Naive thymus-derived CD4-positive, alpha-beta T cell (primary cell): ENCODE measurements around the gene TLE2. TPM values are rescaled to one million over a fixed set of nuclear protein-coding genes. Genes with fewer than 3 reads are reported as not detected.
A peak's percentile ranks its signal among the peaks of the same experiment; 100 is the strongest.

Experiments used
- ATAC-seq: fragments of 150-1000 bp; cut with Tn5 transposase; 2 replicates; pipeline ENCODE4 v1.10.0; 2021; ENCODE audit warnings: mild to moderate bottlenecking, moderate library complexity
- CTCF ChIA-PET: fragments of 350-600 bp; sonication (Branson Sonifier 250); formaldehyde crosslinking; loops from one replicate; lab custom pipeline; 2021; ENCODE audit warnings: antibody characterized with exemption; lab: Charles Lee
- POLR2A ChIA-PET: fragments of 350-600 bp; sonication (Branson Sonifier 250); formaldehyde crosslinking; loops from one replicate; lab custom pipeline; 2021; ENCODE audit warnings: antibody characterized with exemption, inconsistent platforms; lab: Charles Lee
- DNase-seq, 9 donors: peaks; one replicate each; pipeline versions ENCODE4 v3.0.0 to v3.0.0-alpha.2; 2020 to 2022; ENCODE audit warnings: mixed read lengths in 1 of 9
- H3K27ac ChIP-seq: one replicate; pipeline ENCODE4 v1.7.0; 2013; ENCODE audit warnings: mild to moderate bottlenecking, low read depth, low read length, moderate library complexity
- H3K27me3 ChIP-seq, 2 donors: one replicate each; pipeline ENCODE4 v1.7.0; 2013; ENCODE audit warnings: low read length in 2 of 2, mild to moderate bottlenecking in 2 of 2, moderate library complexity in 2 of 2; ENCODE audit not compliant: control insufficient read depth in 2 of 2, insufficient read depth in 2 of 2
- H3K36me3 ChIP-seq, 3 experiments: 1 replicate in 2 of 3; 2 replicates in 1 of 3; pipeline ENCODE4 v1.7.0; 2013; ENCODE audit warnings: low read length in 3 of 3, mild to moderate bottlenecking in 3 of 3, moderate library complexity in 1 of 3; ENCODE audit not compliant: insufficient read depth in 3 of 3, control insufficient read depth in 2 of 3
- H3K4me1 ChIP-seq, 2 donors: one replicate each; pipeline ENCODE4 v1.7.0; 2013; ENCODE audit warnings: low read length in 2 of 2, mild to moderate bottlenecking in 2 of 2, moderate library complexity in 1 of 2; ENCODE audit not compliant: control insufficient read depth in 2 of 2, insufficient read depth in 2 of 2
- H3K4me3 ChIP-seq: 2 replicates; pipeline ENCODE4 v1.7.0; 2013; ENCODE audit warnings: mild to moderate bottlenecking, low read length
- H3K9me3 ChIP-seq, 3 experiments: 1 replicate in 2 of 3; 2 replicates in 1 of 3; pipeline ENCODE4 v1.7.0; 2013; ENCODE audit warnings: low read length in 3 of 3; ENCODE audit not compliant: control insufficient read depth in 2 of 3
- H3K27ac Mint-ChIP-seq, 9 donors: one replicate each; pipeline ENCODE4 v1.8.0; 2020 to 2022; ENCODE audit warnings: mixed read lengths in 9 of 9, mild to moderate bottlenecking in 8 of 9, moderate library complexity in 5 of 9, inconsistent platforms in 2 of 9
- H3K27me3 Mint-ChIP-seq, 5 donors: one replicate each; pipeline ENCODE4 v1.8.0; 2021 to 2022; ENCODE audit warnings: mixed read lengths in 5 of 5, mild to moderate bottlenecking in 1 of 5
- H3K36me3 Mint-ChIP-seq, 5 donors: one replicate each; pipeline ENCODE4 v1.8.0; 2020 to 2022; ENCODE audit warnings: mixed read lengths in 5 of 5, mild to moderate bottlenecking in 3 of 5, inconsistent platforms in 1 of 5
- H3K4me1 Mint-ChIP-seq, 7 donors: one replicate each; pipeline ENCODE4 v1.8.0; 2020 to 2022; ENCODE audit warnings: mixed read lengths in 7 of 7, mild to moderate bottlenecking in 3 of 7, inconsistent platforms in 1 of 7
- H3K4me3 Mint-ChIP-seq, 10 donors: one replicate each; pipeline ENCODE4 v1.8.0; 2020 to 2022; ENCODE audit warnings: mild to moderate bottlenecking in 10 of 10, mixed read lengths in 10 of 10, moderate library complexity in 6 of 10, inconsistent platforms in 2 of 10
- H3K9me3 Mint-ChIP-seq, 11 donors: one replicate each; pipeline ENCODE4 v1.8.0; 2020 to 2022; ENCODE audit warnings: mixed read lengths in 11 of 11, mild to moderate bottlenecking in 4 of 11, inconsistent platforms in 1 of 11, moderate library complexity in 1 of 11
- intact Hi-C, 2 donors: fragments of 100-400 bp; cut with micrococcal nuclease; formaldehyde crosslinking; loops; one replicate each; pipeline ENCODE4 v1.15.1; 2023
- polyA plus RNA-seq, 2 donors: library from polyadenylated mRNA; unstranded; fragments of 300-500 nt; fragmentation: Illumina TruSeq; gene quantifications; one replicate each; pipeline ENCODE4 v1.2.3, GENCODE V29; 2021
- total RNA-seq, 6 experiments: library from RNA in 5 of 6; stranded (reverse) in 5 of 6; gene quantifications; 1 replicate in 5 of 6; 2 replicates in 1 of 6; pipeline ENCODE4 v1.2.3 and lab custom pipeline; 2021 to 2026

Gene TLE2
- total RNA-seq (10 to 100 TPM in 4 of 5 experiments, 1 to 10 TPM in 1; 1.1 to 33.6 (median 19.9) TPM), polyA plus RNA-seq (10 to 100 TPM; 10.8 to 13.1 TPM), total RNA-seq (lab: John Stamatoyannopoulos, UW) (42.7 reads per million, percentile 68 among the genes with 10 or more reads in this experiment)

DNA sequence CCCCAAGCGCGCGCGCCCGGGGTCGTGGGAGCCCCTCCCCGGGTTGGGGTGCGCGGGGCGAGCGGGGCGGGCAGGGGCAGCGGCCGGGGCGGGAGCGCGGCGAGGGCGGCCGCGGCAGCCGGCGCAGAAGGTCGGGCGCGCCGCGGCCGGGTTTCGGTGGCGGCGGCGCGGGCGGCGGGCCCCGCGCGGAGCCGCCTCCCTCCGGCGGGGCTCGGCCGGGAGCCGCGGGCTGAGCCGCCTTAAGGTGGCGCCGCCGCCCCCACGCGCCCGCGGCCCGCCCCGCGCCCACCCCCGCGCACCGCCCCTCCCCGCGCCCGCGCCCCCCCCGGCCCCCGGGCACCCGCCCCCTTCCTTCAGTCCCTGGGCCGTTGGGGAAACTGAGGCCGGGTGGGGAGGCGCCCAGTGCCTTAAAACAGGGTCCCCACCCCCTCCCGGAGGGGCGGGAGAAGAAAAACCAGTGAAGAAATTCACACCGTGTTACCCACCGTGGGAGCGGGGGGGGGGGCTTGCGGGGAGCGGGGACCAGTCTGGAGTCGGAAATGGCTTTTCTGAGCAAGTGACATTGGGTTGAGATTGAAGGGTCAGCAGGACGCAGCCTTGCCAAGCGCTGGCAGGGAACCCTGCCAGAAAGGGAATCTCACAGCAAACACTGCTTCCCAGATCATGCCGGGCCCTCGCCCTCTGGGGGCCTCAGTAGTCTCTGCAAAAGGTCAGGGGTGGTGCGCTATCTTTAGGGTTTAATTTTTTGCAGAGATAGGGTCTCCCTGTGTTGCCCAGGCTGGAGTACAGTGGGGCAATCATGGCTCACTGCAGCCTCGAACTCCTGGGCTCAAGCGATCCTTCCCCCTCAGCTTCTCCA is at the start of gene TLE2:
Gene TLE2, minus strand, starts transcription at position 216 of the 859 bp plus-strand sequence. CDS start 376 bp downstream, outside the sequence.
- Mint-ChIP-seq H3K4me3 (peak within 1 kb of the TSS; percentile 60 to 93 (median 80)), H3K36me3 (no peaks in the 10 kb centered on the region), H3K9me3 (peaks cover 0 to 1% (median 0%) of the 10 kb centered on the region in 11 donors), H3K4me1 (peaks cover 6 to 59% (median 46%) of the 10 kb centered on the region in 7 donors), H3K27ac (peak within 1 kb of the TSS in 8 of 9 donors; percentile 31 to 88 (median 74)), H3K27me3 (peaks cover 0 to 81% (median 0%) of the 10 kb centered on the region in 5 donors)
- Histone ChIP-seq H3K4me3 (peak within 1 kb of the TSS; percentile 52), H3K36me3 (no peaks in the 10 kb centered on the region), H3K9me3 (no peaks in the 10 kb centered on the region), H3K27ac (peak within 1 kb of the TSS; percentile 64), H3K4me1 (peaks cover 12 to 26% of the 10 kb centered on the region in 2 donors), H3K27me3 (no peaks in the 10 kb centered on the region)
- ATAC-seq: peak; percentile 72
- ChIA-PET POLR2A (interaction anchor here (0.6 to 2.4 kb wide), 5 partner anchors 9 to 65 kb away, joined by 3 to 8 read pairs (median 6); no protein-coding TSS in a partner anchor), CTCF (no interaction called here)
- peak in 1 of 9 donors; percentile 33 for DNase-seq
- intact Hi-C loops: no loop called here

DNA sequence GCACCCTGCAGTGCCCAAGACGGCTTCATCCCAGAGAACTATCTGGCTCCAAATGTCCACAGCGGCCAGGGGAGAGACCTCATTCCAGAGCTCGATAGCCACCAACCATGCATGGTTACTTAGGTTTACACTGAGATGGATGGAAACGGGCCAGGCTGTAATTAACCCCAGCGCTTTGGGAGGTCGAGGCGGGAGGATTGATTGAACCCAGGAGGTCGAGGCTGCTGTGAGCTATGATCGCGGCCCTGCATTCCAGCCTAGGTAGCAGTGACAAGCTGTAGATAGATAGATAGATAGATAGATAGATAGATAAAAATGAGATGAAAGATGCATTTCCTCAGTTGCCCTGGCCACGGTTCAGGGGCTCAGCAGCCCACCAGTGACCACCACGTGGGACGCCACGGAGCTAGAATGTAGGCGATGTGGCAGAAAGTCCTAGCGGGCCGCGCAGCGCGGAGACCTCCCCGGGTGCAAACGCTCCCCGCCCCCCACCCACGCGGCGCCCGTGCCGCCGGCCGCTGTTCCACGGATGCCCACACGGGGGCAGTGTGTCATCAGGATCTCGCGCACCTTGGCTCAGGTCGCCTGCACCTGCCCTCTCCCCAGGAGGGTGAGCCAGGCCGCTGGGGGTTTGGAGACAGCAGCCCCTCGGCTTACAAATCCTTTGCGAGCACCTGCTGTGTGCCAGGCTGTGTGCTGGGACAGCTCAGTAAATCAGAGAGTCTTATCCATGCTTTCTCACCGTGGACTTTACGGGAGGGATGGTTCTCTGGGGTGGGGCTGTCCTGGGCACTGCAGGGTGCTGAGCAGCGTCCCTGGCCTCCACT is 46.7 kb upstream of the TLE2 start:
- H3K4me1 ChIP-seq: peaks cover 0 to 9% of the 10 kb centered on the region in 2 donors
- intact Hi-C loops: loop anchor here (1.0 to 10.0 kb wide), 7 partner anchors 14 to 114 kb away; partner anchors contain the start of gene TLE5 (in 1 of the 2)
- Mint-ChIP-seq H3K4me3 (peak overlapping the region in 4 of 10 donors; percentile 44 to 68 (median 50)), H3K4me1 (peaks cover 0 to 10% (median 4%) of the 10 kb centered on the region in 7 donors), H3K36me3 (no peaks in the 10 kb centered on the region), H3K9me3 (no peaks in the 10 kb centered on the region), H3K27me3 (peaks cover 0 to 6% (median 0%) of the 10 kb centered on the region in 5 donors), H3K27ac (no peak overlapping the region)
- ATAC-seq: peak; percentile 99
- POLR2A ChIA-PET: interaction anchor here (0.7 to 1.9 kb wide), 4 partner anchors 9 to 28 kb away, joined by 3 to 7 read pairs (median 6); no protein-coding TSS in a partner anchor
- H3K27ac ChIP-seq: no peak overlapping the region
- peak; percentile 63 to 85 (median 71) for DNase-seq
- no peaks in the 10 kb centered on the region for H3K9me3 ChIP-seq
- CTCF ChIA-PET: interaction anchor here (0.5 to 8.5 kb wide), 17 partner anchors 10 to 1661 kb away, joined by 3 to 110 read pairs (median 4); no protein-coding TSS in a partner anchor
- H3K27me3 ChIP-seq: no peaks in the 10 kb centered on the region
- no peak overlapping the region for H3K4me3 ChIP-seq
- H3K36me3 ChIP-seq: no peaks in the 10 kb centered on the region

DNA sequence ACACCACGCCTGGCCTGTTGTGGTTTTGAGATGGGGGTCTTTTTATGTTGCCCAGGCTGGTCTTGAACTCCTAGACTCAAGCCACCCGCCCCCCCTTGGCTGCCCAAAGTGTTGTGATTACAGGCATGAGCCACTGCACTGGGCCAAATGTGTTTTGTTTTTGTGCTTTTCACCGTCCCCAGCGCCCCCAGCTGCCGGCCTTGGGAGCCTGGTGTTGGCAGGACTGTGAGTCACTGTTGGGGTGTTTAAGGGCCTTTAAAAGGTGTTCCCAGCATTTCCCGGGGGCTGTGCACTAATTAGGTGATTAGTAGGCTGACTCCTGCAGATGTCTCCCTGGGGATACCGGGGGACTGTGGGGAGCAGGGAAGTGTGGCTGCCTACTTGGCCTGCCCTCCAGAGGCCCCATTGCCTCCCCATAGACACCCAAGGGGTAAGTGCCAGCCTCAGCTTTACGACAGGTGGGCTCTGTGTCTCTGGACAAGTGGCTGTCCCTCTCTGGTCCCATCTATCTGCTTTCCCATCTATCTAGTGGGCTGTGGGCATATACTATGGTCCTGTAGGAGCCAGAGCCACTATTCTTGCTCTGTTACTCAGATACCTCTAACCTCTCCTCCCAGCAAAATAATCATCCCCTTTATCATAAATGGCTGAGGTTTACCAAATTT is 45.0 kb upstream of the TLE2 start:
- H3K36me3 ChIP-seq: no peaks in the 10 kb centered on the region
- peaks cover 0 to 9% of the 10 kb centered on the region in 2 donors for H3K4me1 ChIP-seq
- ATAC-seq (no peak), DNase-seq (no peak)
- H3K27me3 Mint-ChIP-seq: peaks cover 0 to 3% (median 0%) of the 10 kb centered on the region in 5 donors
- no peaks in the 10 kb centered on the region for H3K27me3 ChIP-seq
- no peak overlapping the region for H3K27ac ChIP-seq
- H3K36me3 Mint-ChIP-seq: no peaks in the 10 kb centered on the region
- peak overlapping the region in 1 of 9 donors; percentile 55 for H3K27ac Mint-ChIP-seq
- H3K4me3 ChIP-seq: no peak overlapping the region
- POLR2A ChIA-PET: interaction anchor here (0.6 to 1.2 kb wide), 4 partner anchors 64 to 233 kb away, joined by 3 to 4 read pairs (median 3); partner anchors contain the start of gene ZNF555
- no peaks in the 10 kb centered on the region for H3K9me3 ChIP-seq
- peaks cover 0 to 11% (median 8%) of the 10 kb centered on the region in 7 donors for H3K4me1 Mint-ChIP-seq
- CTCF ChIA-PET: interaction anchor here (0.7 to 8.5 kb wide), 5 partner anchors 29 to 123 kb away, joined by 4 to 110 read pairs (median 10); no protein-coding TSS in a partner anchor
- H3K4me3 Mint-ChIP-seq: no peak overlapping the region
- intact Hi-C loops: loop anchor here in 1 of 2 donors (10.0 kb wide), 1 partner anchor 91 kb away; no protein-coding TSS in a partner anchor
- H3K9me3 Mint-ChIP-seq: no peaks in the 10 kb centered on the region

DNA sequence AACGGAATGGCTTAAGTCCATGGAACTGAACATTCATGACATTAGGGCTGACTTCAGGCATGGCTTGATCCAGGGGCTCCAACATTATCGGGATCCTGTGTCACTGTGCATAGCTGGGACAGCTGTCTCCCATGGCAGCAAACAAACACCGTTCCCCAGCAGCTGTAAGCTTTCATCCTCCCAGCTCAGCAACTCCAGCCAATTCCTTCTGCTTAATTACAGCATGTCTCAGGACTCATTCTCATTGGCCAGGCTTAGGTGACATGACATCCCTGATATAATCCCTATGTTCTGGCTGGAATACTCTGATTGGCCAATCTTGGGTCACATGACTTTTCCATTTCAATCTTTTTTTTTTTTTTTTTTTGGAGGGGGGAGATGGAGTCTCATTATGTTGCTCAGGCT is 44.1 kb upstream of the TLE2 start:
- Mint-ChIP-seq H3K4me3 (peak overlapping the region in 1 of 10 donors; percentile 10), H3K36me3 (no peaks in the 10 kb centered on the region), H3K4me1 (peaks cover 0 to 11% (median 8%) of the 10 kb centered on the region in 7 donors), H3K27me3 (peaks cover 0 to 3% (median 0%) of the 10 kb centered on the region in 5 donors), H3K9me3 (no peaks in the 10 kb centered on the region), H3K27ac (no peak overlapping the region)
- H3K4me1 ChIP-seq: peaks cover 0 to 9% of the 10 kb centered on the region in 2 donors
- intact Hi-C loops: loop anchor here in 1 of 2 donors (10.0 kb wide), 1 partner anchor 92 kb away; no protein-coding TSS in a partner anchor
- DNase-seq (no peak), ATAC-seq (no peak)
- POLR2A ChIA-PET: interaction anchor here (0.6 to 1.4 kb wide), 10 partner anchors 9 to 1127 kb away, joined by 3 to 5 read pairs (median 3); partner anchors contain the start of genes TLE5 and ZNF555
- CTCF ChIA-PET: interaction anchor here (0.6 to 1.8 kb wide), 5 partner anchors 31 to 110 kb away, joined by 3 to 10 read pairs (median 4); no protein-coding TSS in a partner anchor
- H3K36me3 ChIP-seq: no peaks in the 10 kb centered on the region
- no peaks in the 10 kb centered on the region for H3K9me3 ChIP-seq
- H3K27ac ChIP-seq: no peak overlapping the region
- H3K27me3 ChIP-seq: no peaks in the 10 kb centered on the region
- no peak overlapping the region for H3K4me3 ChIP-seq

DNA sequence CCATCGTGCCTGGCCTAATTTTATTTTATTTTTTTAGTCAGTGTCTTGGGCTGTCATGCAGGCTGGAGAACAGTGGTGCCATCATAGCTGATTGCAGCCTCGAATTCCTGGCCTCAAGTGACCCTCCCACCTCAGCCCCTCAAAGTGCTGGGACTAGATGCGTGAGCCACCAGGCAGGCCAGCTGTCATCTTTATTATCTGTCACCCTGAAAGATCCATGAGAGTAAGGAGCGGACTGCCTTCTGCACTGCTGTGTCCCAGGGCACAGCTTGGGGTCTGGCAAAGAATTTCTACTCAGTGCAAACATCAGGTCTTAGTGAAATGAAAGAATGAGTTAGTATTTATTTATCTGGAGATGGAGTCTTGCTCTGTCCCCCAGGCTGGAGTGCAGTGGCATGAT is 42.7 kb upstream of the TLE2 start:
- Mint-ChIP-seq H3K9me3 (no peaks in the 10 kb centered on the region), H3K36me3 (no peaks in the 10 kb centered on the region), H3K4me1 (peaks cover 0 to 11% (median 8%) of the 10 kb centered on the region in 7 donors), H3K4me3 (no peak overlapping the region), H3K27me3 (peaks cover 0 to 4% (median 0%) of the 10 kb centered on the region in 5 donors), H3K27ac (peak overlapping the region in 1 of 9 donors; percentile 32)
- ChIA-PET POLR2A (interaction anchor here (0.5 to 1.4 kb wide), 3 partner anchors 10 to 20 kb away, joined by 3 to 4 read pairs (median 3); partner anchors contain the start of gene TLE5), CTCF (no interaction called here)
- H3K36me3 ChIP-seq: no peaks in the 10 kb centered on the region
- DNase-seq (no peak), ATAC-seq (no peak)
- intact Hi-C loops: loop anchor here in 1 of 2 donors (10.0 kb wide), 1 partner anchor 93 kb away; no protein-coding TSS in a partner anchor
- no peak overlapping the region for H3K27ac ChIP-seq
- H3K4me3 ChIP-seq: no peak overlapping the region
- H3K9me3 ChIP-seq: no peaks in the 10 kb centered on the region
- no peaks in the 10 kb centered on the region for H3K27me3 ChIP-seq
- peaks cover 0 to 9% of the 10 kb centered on the region in 2 donors for H3K4me1 ChIP-seq
